Globus pallidus (tissue), 1 donor: Measurements from ENCODE around the gene NT5M.
A peak's percentile ranks its signal among the peaks of the same experiment; 100 is the strongest.
"Not testable (repeated sequence)": the region's sequence is repeated elsewhere in the genome, so short reads cannot be mapped to it uniquely, and the experiment has no call there.

Source experiments
- DNase-seq: peaks from one replicate; pipeline ENCODE4 v3.0.0-alpha.2; 2015; ENCODE audit warnings: low spot score

The NT5M gene

DNA sequence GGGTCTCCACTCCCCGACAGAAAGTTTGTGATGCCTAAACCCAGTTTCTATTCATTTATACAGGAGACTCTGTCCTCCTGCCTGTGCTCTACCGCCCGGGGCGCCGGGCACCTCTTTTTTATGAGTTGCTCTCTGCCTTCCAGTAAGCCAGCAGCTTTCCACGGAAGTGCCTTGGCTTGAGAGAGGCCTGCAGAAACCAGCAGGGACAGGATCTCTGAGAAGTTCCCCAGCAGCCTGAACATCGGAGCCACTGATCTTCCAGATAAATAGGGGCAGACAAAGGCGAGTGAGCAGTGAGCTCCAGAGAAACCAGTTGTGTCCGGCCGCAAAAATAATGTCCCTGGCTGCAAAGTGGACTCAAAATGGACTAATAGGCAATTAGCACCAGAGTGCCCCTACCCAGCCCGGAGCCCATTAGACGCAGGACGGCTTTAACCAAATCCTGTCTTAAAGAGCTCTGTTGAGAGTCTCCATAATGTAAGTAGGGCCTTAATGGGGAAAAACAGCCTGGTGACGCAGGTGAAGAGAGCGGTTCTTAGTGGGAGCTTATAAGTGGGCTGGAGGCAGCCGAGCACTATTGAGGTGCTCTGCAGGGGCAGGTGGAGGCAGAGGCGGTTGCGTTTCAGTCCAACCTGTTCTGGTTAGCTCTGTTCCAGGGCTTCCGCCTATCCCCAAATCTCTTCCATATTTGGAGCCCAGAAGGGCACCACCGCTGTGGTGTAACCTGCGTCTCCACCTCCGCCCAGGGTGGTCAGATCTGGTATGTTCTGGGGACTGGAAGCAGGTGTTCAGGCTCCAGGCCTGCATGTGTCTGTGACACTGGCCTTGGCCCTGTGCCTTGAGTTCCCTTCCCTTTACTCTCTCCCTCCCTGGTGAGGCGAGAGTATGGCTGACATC is 74.1 kb downstream of the NT5M start:
- no peak for DNase-seq

DNA sequence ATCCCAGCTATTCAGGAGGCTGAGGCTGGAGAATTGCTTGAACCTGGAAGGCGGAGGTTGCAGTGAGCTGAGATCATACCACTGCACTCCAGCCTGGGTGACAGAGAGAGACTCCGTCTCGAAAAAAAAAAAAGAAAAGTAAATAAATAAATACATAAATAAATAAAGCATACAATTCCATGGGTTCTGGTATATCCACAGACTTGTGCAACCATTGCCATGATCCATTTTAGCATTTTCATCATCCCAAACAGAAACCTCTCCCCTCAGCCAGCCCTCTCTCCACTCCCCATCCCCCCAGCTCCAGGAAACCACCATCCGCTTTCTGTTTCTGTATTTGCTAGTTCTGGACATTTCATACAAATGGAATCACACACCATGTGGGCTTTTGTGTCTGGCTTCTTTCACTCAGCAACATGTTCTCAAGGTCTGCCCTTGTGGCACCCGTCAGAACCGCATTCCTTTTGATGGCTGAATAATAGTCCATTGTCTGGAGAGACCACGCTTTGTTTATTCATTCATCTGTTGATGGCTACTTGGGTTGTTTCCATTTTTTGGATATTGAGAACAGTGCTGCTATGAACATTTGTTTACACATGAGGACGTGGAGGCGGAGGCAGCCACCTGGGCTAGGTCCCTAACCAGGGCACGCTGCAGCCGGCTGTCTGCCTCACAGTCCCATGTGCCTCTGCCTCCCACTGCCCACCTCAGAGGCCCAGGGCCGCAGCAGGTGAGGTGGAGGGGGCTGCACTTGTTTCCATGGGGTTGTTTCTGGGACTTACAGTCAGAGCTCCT is 76.2 kb downstream of the NT5M start:
- peak; percentile 85 for DNase-seq

DNA sequence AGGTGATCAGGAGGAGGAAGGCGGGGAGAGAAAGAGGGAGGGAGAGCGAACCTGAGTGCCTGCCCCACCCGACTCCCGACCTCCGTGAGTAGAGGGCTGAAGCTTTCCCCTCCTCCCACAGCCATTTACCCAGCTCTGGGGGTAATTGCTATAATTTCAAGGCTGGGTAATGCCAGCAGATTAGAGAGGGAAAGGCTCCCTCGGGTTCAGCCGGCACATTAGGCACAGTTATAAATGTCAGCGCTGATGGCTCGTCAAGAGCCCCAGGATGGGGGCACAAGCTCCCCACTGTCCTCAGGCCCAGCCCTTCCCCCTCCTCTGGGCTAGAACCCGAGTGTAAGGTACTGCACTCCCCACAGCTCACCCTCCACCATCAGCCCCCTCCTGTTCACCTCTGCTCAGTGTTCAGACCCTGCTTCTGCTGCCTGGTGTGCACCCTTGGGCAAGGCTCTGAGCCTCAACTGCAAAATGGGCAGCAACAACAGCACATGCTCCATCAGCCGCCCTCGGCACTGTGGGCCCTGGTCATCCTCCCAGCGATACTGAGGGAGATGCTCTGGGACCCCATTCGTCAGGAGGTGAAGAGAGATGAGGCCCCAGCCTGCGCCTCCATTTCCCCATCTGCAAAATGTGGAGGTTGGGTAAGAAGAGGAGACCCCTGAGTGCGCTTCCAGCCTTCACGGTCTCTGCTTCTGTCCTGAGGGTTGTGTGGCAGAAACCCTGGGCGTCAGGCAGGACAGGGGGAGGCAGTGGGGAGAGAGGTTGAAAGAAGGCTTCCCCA is 77.2 kb downstream of the NT5M start:
- DNase-seq: no peak

DNA sequence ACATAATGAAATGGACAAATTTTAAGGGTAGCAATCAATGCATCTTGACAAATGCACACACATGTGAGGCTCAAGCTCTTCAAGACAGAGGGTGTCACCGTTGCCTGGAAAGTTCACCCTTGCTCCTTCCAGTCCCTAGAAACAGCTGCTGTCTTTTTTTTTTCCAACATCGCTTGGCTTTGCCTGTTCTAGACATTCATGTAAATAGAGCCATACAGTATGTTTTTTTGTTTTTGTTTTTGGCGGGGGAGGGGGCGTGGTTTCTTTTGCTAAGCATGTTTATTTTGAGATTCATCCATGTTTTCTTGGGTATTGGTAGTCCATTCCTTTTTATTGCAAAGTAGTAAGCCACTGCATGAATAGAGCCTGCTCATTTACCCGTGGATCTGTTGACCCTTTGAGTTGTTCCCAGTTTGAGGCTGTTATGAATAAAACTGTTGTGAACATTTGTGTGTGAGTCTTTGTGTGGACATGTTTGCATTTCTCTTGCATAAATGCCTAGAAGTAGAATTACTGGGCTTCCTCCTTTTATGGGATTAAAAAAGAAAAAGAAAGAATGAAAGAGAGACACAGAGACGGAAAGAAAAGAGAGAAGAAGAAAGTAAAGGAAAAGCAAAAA is 78.4 kb downstream of the NT5M start:
- DNase-seq: peak; percentile 65

DNA sequence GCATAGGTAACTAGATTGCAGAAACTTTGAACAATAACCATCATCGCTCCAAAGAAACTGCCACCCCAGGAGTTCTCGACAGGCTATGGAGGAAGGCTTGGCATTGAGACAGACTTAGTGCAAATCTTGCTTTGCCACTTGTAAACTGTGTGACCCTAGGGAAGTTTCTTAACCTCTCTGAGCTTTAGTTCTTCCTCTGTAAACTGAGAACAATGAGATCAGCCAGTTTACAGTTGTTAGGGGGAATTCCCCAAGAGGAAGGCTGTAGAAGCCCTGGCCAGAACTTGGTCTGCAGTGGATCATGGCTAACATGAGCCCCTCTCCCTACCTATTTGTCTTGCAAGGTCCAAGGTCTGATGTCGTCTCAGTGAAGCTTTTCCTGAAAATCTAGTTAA is 78.9 kb downstream of the NT5M start:
- no peak for DNase-seq

DNA sequence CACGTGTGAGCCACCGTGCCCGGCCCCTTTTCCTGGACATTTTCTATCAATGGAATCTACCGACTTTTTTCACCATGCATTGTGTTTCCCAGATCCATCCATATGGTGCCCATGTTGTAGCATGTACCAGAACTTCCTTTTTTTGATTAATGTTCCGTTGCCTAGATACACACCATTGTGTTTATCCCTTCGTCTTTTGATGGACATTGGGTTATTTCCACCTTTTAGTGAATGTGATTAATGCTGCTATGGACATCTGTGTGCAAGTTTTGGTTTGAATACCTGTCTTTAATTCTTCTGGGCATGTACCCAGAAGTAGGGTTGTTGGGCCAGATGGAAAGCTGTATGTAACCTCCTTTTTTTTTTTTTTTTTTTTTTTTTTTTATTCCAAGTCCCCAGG is 79.8 kb downstream of the NT5M start:
- DNase-seq: no peak

DNA sequence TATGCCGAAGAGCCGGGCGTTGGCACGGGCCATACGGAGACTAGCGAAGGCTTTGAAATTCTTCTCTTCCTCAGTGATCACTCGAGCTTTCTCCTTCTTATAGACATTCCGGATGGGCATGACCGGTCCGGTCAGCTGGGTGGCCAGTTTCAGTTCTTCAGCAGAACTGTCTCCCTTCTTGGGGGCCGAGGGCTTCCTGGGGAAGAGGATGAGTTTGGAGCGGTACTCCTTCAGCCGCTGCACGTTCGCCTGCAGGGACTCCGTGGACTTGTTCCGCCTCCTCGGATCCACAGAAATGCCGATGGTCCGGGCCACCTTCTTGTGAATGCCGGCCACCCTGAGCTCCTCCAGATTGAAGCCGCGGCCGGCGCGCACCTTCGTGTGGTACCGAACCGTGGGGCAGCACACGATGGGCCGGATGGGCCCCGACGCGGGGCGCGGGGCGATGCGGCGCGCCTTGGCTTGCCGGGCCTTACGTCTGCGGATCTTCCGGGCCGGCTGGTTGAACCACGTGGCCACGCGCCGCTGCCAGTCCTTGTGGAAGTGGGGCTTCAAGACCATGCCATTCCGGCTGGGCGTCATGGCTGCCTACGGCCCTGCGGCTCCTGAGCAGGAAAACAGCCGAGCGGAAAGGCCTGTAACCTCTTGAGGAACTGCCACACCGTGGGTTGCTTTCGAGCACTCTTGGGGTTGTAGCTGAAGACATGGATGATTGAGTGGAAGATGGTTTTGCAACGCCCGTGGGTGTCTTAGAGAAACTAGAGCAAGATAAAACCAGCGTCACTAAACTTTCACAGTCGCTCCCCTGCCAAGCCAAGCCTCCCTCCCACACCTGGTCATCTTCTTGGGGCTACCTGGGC is 80.5 kb downstream of the NT5M start:
- not testable (repeated sequence) for DNase-seq

DNA sequence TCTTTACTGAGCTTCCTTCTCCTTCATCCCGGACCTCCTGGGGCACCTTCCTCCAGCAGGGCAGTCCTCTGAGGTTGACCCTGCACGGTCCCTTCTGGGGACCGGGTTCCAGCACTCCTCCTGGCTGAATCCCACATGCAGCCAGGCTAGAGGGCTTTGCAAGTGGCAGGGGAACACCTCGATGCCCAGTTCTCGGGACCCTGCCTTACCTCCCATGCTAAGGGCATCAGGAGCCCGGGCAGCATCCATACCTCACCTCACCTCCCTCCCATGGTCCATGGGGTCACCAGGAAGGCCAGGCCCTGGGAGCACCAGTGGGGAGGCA is 81.1 kb downstream of the NT5M start:
- no peak for DNase-seq

DNA sequence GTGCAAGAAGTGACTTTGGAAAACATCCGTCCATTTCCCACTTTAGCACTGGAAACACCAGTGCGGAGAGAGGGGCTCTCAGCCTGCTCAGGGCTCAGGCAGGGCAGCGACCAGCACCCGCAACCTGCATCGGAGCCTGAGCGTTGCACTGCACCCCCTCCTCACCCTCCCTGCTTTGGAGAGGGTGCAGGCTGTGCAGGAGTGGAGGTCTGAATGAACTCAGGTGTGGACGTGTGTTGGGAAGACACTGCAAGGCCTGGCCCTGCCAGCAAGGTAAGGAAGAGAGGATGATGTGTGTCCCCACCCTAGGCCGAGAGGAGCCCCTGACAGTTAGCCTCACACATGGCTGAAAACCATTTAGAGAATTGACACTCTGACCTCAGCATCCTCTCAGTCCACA is 81.8 kb downstream of the NT5M start:
- DNase-seq: no peak

DNA sequence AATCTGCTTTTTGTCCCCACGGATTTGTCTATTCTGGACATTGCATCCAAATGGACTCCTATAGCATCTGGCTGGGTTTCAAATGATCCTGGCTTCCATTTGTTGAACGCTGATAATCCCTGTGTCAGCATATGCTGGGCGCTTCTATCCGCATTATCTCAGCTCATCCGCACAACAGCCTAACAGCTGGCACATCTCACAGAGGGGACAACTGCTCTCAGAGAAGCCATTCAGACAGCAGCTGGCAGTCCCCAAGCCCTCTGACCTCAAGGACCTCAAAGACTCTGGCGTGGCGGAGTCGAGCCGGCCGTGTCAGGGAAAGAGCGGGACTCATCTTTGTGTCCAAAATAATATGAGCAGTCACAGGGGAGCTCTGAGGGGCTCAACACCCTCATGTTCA is 82.3 kb downstream of the NT5M start:
- DNase-seq: peak; percentile 75

DNA sequence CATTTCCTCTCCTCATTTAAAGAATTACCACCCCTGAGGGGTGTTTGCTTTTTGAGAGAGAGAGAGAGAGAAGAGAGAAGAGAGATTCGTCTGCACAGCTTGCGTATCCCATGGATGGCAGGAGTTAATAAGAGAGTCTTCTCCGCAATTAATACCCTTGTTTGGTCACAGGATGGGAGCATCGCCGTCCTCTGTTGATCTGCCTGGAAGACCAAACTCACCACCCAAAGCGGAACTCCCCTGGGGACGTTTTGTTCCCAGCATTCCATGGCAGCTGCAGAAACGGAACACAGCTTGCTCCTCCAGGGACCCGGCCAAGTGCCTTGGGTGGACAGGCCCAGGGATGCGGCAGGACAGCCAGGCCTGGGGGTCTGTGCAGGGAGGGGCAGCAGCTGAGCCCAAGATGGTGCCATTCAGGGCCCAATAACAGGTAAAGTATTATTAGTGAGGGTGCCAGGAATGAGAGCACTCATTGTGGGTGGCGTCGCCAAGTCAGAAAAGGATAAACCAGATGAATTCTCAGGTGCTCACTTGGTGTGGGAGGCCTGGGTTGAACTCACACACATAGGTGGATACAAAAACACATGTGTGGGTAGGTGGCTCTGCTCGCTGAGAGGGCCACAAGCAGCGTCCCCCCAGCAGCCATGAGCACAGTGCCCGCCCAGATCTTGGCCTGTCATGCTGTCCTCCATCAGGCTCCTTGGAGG is 83.1 kb downstream of the NT5M start:
- DNase-seq: no peak

DNA sequence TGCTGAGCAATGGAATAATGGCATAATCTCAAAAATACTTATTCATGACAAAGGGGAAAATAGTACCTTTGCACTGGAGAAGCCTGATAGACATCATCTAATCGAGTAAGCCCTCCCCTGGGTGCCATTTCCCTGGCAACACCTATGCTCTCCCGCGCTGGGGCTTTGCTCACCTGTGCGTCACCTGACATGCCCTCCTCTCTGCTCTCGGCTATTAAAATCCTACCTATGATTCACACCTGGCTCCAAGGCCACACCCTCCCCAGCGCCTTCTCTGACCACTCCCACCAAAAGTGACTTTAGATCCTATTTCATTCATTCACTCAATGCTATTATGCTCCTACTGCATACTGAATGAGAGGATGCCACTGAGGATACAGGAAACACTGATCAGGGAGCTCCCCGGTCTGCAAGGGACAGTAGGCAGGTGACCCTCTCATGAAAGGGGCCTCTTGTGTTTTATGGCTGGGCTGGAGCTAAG is 83.9 kb downstream of the NT5M start:
- DNase-seq: no peak

DNA sequence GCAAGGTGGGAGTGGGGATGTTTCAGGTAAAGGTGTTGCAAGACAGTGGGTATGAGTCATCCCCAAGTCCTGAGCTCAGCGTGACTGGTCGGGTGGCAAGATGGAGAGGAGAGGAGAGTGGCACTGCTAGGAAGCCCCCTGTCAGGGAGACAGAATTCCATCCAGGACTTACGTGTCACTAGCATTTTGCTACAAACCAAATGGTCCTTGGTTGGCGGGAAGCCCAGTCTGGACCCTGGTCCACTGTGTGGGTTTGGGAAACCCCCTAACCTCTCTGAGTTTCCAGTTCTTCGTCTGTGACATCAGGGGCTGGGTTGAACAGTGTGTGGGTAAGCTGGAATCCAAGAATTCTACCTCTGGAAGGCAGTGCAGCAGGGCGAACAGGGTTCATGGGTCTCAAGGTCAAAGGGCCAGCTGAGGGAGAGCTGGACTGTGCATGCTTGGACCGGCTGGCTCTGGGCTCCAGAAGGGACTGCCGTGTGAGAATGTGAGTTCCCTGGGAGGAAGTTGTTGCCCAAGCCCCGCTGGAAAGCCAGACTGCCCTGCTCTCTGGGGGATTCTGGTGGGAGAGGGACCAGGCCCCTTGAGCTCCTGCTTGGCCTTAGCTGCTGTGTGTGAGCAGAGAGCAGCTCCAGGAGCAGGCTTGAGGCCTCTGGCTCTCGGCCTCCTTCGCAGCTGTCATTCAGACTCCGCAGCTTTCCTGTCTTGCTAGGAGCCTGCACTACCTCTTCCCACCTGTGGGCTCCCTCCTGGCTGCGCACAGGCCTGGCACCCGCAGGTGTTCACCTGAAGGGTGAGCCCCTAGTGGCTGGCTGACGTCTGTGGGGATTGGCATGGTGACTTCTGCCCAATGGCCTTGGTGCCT is 84.6 kb downstream of the NT5M start:
- DNase-seq: no peak

DNA sequence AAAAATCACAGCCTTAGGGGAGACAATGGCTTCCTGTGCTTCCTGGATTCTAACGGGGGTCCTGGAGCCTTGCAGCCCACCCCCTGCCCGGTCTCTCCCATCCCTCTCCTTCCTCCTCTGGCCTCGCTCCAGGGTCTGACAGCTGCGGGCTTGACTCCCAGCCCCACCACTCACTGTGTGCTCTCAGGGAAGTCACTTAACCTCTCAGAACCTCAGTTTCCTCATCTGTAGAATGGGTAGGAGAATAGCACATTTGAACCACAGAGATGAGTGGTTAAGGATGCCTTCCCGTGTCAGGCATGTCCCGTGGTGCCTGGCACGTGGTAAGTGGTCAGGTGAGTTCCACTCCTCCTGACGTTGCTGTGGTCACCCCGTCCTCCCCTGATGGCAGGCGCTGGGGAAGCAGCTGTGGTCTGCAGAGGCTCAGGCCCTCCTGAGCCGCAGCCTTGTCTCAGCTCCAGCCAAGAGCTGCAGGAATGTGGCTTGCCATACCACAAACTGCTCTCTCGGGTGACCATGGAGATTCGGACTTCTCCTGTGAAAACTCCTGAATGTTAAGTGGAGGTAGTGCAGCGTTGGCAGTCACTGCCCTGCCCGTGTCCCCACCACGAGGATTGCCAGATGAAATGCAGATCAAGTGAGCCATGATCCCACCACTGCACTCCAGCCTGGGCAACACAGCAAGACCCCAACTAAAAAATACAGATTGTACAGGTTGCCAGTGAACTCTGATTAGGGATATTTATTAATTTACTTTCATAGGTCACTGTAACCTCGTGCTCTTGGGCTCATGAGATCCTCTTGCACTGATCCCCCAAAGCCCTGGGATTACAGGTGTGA is 85.7 kb downstream of the NT5M start:
- no peak for DNase-seq

DNA sequence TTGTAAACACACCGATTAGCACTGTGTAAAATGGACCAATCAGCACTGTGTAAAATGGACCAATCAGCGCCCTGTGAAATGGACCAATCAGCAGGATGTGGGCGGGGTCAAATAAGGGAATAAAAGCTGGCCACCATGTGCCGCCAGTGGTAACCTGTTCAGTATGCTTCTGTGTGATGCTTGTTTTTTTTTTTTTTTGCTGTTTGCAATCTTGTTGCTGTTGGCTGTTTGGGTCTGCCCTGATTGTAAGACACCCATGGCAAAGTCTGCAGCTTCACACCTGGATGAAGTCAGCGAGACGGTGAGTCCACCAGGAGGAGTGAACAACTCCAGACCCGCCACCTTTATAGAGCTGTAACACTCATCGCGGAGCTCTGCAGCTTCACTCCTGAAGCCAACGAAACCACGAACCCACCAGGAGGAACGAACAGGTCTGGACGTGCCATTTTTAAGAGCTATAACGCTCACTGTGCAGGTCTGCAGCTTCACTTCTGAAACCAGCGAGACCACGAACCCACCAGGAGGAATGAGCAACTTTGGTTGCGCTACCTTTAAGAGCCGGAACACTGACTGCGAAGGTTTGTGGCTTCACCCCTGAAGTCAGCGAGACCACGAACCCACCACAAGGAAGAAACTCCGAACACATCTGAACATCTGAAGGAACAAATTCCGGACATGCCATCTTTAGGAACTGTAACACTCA is 88.6 kb downstream of the NT5M start:
- no peak for DNase-seq

DNA sequence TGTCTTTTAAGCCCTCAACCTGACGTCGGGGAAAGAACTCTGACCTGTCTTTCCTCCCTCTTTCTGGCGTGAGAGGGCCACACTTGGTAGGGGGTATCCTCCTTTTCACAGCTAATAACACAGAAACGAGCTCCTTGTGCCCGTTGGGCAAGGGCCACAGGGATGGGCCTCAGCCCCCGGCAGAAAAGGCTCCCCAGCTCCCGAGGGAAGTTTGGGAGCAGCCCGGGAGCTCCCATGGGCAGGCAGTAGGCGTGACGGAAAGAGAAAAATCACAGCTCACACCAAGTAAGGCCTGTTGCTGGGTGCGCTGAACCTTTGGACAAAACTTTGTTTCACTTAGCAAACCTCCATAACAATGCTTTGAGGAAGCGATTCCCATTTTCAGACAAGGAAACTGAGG is 90.8 kb downstream of the NT5M start:
- no peak for DNase-seq

DNA sequence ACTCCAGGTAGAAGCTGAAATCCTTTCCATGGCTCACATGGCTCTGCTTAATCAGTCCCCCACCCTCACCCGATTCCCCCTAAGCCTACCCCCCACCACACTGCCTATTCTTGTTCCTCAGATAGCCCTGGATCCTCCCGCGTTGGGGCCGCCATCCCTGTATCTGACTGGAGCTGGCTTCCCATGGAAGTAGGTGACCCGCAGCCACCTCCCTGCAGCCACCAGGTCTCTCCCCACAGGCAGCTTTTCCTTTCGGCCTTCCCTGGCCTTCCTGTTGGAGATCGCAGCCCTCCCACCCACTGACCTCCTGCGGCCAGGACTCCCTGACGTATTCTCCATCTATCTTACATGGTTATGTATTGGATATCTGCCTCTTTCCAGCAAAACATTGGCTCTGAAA is 91.3 kb downstream of the NT5M start:
- DNase-seq: no peak

DNA sequence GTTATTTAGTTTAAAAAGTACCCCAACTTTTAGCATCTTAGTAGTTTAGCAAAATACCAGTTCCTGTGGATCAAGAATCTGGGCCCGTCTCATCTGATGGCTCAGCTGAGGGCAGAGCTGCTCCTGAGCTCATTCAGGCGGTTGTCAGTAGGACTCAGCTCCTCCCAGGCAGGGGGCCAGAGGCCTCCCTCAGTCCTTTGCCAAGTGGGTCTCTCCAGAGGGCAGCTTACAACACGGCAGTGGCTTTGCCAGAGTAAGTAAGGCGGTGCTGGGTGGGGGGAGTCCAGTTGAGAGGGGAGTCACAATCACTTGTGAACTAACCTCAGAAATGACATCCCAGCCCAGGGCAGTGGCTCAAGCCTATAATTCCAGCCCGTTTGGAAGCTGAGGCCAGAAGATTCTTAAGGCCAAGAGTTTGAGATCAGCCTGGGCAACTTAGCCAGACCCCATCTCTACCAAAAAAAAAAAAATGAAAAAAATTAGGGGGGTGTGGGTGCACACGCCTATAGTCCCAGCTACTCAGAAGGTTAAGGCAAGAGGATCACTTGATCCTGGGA is 92.2 kb downstream of the NT5M start:
- no peak for DNase-seq
